DND-41 (cell line): ENCODE results near the gene CLTB.

Experiments used
- ATAC-seq: fragments of 200-7000 bp; cut with Tn5 transposase; 3 replicates; pipeline ENCODE4 v1.9.1; 2021; ENCODE audit warnings: low read depth; ENCODE audit not compliant: insufficient read depth
- DNase-seq: peaks from one replicate; pipeline ENCODE4 v3.0.0-alpha.2; 2020
- H2AFZ ChIP-seq: 2 replicates; pipeline ENCODE4 v1.6.0; 2012; ENCODE audit warnings: low read depth, low read length
- H3K27ac ChIP-seq: 2 replicates; pipeline ENCODE4 v1.5.1; 2012; ENCODE audit warnings: low read length, inconsistent platforms
- H3K27me3 ChIP-seq: fragments of 200-600 bp; sonication (generic); 2 replicates; pipeline ENCODE4 v1.6.0; 2012; ENCODE audit warnings: low read length, mild to moderate bottlenecking, inconsistent platforms; ENCODE audit not compliant: insufficient read depth, poor library complexity
- H3K36me3 ChIP-seq: 2 replicates; pipeline ENCODE4 v1.5.1; 2012; ENCODE audit warnings: low read length, inconsistent platforms; ENCODE audit not compliant: insufficient read depth
- H3K4me1 ChIP-seq: 2 replicates; pipeline ENCODE4 v1.5.1; 2012; ENCODE audit warnings: mild to moderate bottlenecking, low read length; ENCODE audit not compliant: insufficient read depth
- H3K4me2 ChIP-seq: 2 replicates; pipeline ENCODE4 v1.6.0; 2012; ENCODE audit warnings: mild to moderate bottlenecking, moderate library complexity, low read length, inconsistent platforms; ENCODE audit not compliant: insufficient read depth
- H3K4me3 ChIP-seq, 2 experiments: fragments of 200-600 bp in 1 of 2; shearing (Covaris generic) in 1 of 2; 2 replicates each; pipeline ENCODE4 v1.5.1; 2012 to 2016; ENCODE audit warnings: inconsistent platforms in 2 of 2, low read length in 2 of 2, mild to moderate bottlenecking in 2 of 2, low read depth in 1 of 2, moderate library complexity in 1 of 2
- H3K79me2 ChIP-seq: 2 replicates; pipeline ENCODE4 v1.6.0; 2012; ENCODE audit warnings: low read length, inconsistent platforms; ENCODE audit not compliant: insufficient read depth
- H3K9ac ChIP-seq: 2 replicates; pipeline ENCODE4 v1.6.0; 2012; ENCODE audit warnings: low read depth, mild to moderate bottlenecking, inconsistent platforms, low read length, moderate library complexity
- H3K9me3 ChIP-seq: 2 replicates; pipeline ENCODE4 v1.5.1; 2012; ENCODE audit warnings: low read length, moderate library complexity, mild to moderate bottlenecking, inconsistent platforms; ENCODE audit not compliant: insufficient read depth, severe bottlenecking
- H4K20me1 ChIP-seq: 2 replicates; pipeline ENCODE4 v1.6.0; 2012; ENCODE audit warnings: low read length; ENCODE audit not compliant: insufficient read depth
- EZH2 ChIP-seq: IDR thresholded peaks from 3 replicates; pipeline ENCODE4 v1.6.1; 2012; ENCODE audit warnings: borderline replicate concordance, low read depth, mild to moderate bottlenecking, moderate library complexity, low read length, inconsistent platforms; ENCODE audit not compliant: severe bottlenecking
- TF ChIP-seq, protein P1 (sequence below): IDR thresholded peaks from 2 replicates; pipeline ENCODE4 v1.5.1; 2012; ENCODE audit warnings: borderline replicate concordance, low read length, moderate library complexity, mild to moderate bottlenecking; ENCODE audit not compliant: poor library complexity, severe bottlenecking; ENCODE audit errors: extremely low read depth

The CLTB gene

DNA sequence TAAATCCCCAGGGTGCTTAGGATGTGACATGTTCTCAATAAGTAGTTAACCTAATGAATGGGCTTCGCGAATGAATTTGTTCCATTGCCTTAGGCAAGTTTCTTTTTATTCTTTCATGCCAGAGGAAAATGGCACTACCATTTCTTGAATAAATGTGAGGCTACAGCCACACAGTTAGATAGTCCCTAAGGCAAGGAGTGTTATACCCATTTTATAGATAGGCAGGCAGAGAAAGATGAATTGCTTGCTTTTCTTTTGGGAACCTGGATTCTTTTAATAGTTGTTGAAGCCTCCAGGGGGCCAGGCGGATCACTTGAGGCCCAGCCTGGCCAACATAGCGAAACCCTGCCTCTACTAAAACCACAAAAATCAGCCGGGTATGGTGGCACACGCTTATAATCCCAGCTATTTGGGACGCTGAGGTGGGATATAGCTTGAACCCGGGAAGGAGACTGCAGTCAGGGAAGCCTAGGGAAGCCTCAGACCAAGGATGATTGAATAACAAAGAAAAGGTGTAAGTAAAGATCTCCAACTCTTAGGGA is 28.9 kb downstream of the CLTB start:
- H3K79me2 ChIP-seq: peaks cover 57% of the 10 kb centered on the region

GRCh38 chr5:176386491-176386890 is 29.8 kb downstream of the CLTB start:
- Histone ChIP-seq H3K27me3 (no peaks in the 10 kb centered on the region), H4K20me1 (peaks cover 47% of the 10 kb centered on the region), H2AFZ (no peak overlapping the region), H3K27ac (no peak overlapping the region; the same call in 1 of the 2 replicates), H3K9me3 (no peaks in the 10 kb centered on the region), H3K9ac (peak overlapping the region; percentile 84; the same call in 1 of the 2 replicates), H3K36me3 (peaks cover 73% of the 10 kb centered on the region), H3K4me1 (peaks cover 33% of the 10 kb centered on the region), H3K4me2 (peak overlapping the region; percentile 92), H3K79me2 (peaks cover 57% of the 10 kb centered on the region), H3K4me3 (peak overlapping the region in 1 of 2 experiments; percentile 97; a peak in 1 of 4 replicates)
- DNase-seq (no peak), ATAC-seq (no peak)
- TF ChIP-seq, protein P1, sequence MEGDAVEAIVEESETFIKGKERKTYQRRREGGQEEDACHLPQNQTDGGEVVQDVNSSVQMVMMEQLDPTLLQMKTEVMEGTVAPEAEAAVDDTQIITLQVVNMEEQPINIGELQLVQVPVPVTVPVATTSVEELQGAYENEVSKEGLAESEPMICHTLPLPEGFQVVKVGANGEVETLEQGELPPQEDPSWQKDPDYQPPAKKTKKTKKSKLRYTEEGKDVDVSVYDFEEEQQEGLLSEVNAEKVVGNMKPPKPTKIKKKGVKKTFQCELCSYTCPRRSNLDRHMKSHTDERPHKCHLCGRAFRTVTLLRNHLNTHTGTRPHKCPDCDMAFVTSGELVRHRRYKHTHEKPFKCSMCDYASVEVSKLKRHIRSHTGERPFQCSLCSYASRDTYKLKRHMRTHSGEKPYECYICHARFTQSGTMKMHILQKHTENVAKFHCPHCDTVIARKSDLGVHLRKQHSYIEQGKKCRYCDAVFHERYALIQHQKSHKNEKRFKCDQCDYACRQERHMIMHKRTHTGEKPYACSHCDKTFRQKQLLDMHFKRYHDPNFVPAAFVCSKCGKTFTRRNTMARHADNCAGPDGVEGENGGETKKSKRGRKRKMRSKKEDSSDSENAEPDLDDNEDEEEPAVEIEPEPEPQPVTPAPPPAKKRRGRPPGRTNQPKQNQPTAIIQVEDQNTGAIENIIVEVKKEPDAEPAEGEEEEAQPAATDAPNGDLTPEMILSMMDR: no peak
- no peak for TF ChIP-seq EZH2

More for the DNA sequence above, 28.9 kb downstream of the CLTB start:
- H3K4me3 ChIP-seq: peak overlapping the region; percentile 95 to 97
- no peaks in the 10 kb centered on the region for H3K9me3 ChIP-seq
- no peak for TF ChIP-seq EZH2
- TF ChIP-seq, protein P1: no peak
- peaks cover 33% of the 10 kb centered on the region for H3K4me1 ChIP-seq
- H4K20me1 ChIP-seq: peaks cover 46% of the 10 kb centered on the region
- H3K9ac ChIP-seq: peak overlapping the region; percentile 84
- DNase-seq (no peak), ATAC-seq (no peak)
- H3K27ac ChIP-seq: peak overlapping the region; percentile 99
- H3K4me2 ChIP-seq: peak overlapping the region; percentile 92
- peaks cover 74% of the 10 kb centered on the region for H3K36me3 ChIP-seq
- peak overlapping the region; percentile 92; the same call in 1 of the 2 replicates for H2AFZ ChIP-seq
- H3K27me3 ChIP-seq: no peaks in the 10 kb centered on the region

DNA sequence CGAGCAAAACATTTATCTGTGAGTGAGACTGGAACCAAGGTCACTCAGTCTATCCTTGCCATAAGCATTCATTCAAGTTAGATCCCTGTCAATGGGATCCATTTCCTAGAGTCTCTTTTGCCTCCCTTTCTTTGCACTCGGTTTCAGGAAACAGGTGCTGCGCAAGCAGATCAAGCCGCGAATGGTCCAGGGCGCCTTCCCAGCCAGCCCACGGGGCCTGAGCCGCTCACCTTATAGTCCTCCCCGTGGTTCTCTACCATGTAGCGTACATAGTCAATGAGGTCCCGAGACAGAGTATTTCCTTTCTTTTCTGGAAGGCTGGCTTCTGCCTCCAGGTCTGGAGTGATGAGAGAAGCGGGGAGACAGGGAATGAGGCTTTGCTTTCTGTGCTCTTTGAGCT is 31.3 kb downstream of the CLTB start:
- Histone ChIP-seq H3K4me1 (peaks cover 28% of the 10 kb centered on the region), H3K36me3 (peaks cover 66% of the 10 kb centered on the region), H3K4me2 (no peak overlapping the region; the same call in 1 of the 2 replicates), H3K9ac (no peak overlapping the region), H4K20me1 (peaks cover 47% of the 10 kb centered on the region), H3K27ac (no peak overlapping the region), H3K27me3 (no peaks in the 10 kb centered on the region), H3K9me3 (no peaks in the 10 kb centered on the region), H2AFZ (no peak overlapping the region), H3K4me3 (no peak overlapping the region), H3K79me2 (peaks cover 49% of the 10 kb centered on the region)
- no peak for DNase-seq
- TF ChIP-seq EZH2: no peak
- TF ChIP-seq, protein P1: no peak
- ATAC-seq: no peak
